HFFc6 (cell line): ENCODE results near the gene HOXB7. TPM values are rescaled to one million over a fixed set of nuclear protein-coding genes. Genes with fewer than 3 reads are reported as not detected.

Experiments used
- DNase-seq: peaks from one replicate; pipeline ENCODE4 v3.0.0-alpha.2; 2018
- H3K27ac Mint-ChIP-seq: 2 replicates; pipeline ENCODE4 v1.8.0; 2020; ENCODE audit warnings: mild to moderate bottlenecking, mixed read lengths
- H3K27me3 Mint-ChIP-seq: 2 replicates; pipeline ENCODE4 v1.8.0; 2021; ENCODE audit warnings: mild to moderate bottlenecking, moderate library complexity, mixed read lengths; ENCODE audit not compliant: insufficient read depth
- H3K36me3 Mint-ChIP-seq: 2 replicates; pipeline ENCODE4 v1.8.0; 2021; ENCODE audit warnings: low read depth, mixed read lengths
- H3K4me1 Mint-ChIP-seq: 2 replicates; pipeline ENCODE4 v1.8.0; 2020; ENCODE audit warnings: low read depth, mixed read lengths
- H3K4me3 Mint-ChIP-seq: 2 replicates; pipeline ENCODE4 v1.8.0; 2020; ENCODE audit warnings: mild to moderate bottlenecking, moderate library complexity, mixed read lengths
- H3K9me3 Mint-ChIP-seq: 2 replicates; pipeline ENCODE4 v1.8.0; 2020; ENCODE audit warnings: mild to moderate bottlenecking, mixed read lengths
- total RNA-seq, 6 experiments: library from RNA; stranded (reverse); fragmentation: NEBNext Ultra II Directional; extraction: Animal tissue kit (Norgen Biotek cat#: 25700); gene quantifications; 2 replicates in 1 of 6; 3 replicates in 5 of 6; pipeline ENCODE4 v1.2.3, GENCODE V29; 2021
- TF ChIP-seq, protein P1 (sequence below): fragments of 200-600 bp; sonication (generic); IDR thresholded peaks from 2 replicates; pipeline ENCODE4 v1.5.0; 2021; ENCODE audit warnings: antibody characterized with exemption, mild to moderate bottlenecking

Gene HOXB7
- total RNA-seq, 6 experiments from 2014 or later: not detected

GRCh38 chr17:48634493-48635208, 23.8 kb upstream of the HOXB7 start:
- no peaks in the 10 kb centered on the region for H3K36me3 Mint-ChIP-seq
- no peak overlapping the region for H3K27ac Mint-ChIP-seq
- H3K9me3 Mint-ChIP-seq: no peaks in the 10 kb centered on the region
- H3K27me3 Mint-ChIP-seq: peaks cover 85% of the 10 kb centered on the region
- TF ChIP-seq, protein P1, sequence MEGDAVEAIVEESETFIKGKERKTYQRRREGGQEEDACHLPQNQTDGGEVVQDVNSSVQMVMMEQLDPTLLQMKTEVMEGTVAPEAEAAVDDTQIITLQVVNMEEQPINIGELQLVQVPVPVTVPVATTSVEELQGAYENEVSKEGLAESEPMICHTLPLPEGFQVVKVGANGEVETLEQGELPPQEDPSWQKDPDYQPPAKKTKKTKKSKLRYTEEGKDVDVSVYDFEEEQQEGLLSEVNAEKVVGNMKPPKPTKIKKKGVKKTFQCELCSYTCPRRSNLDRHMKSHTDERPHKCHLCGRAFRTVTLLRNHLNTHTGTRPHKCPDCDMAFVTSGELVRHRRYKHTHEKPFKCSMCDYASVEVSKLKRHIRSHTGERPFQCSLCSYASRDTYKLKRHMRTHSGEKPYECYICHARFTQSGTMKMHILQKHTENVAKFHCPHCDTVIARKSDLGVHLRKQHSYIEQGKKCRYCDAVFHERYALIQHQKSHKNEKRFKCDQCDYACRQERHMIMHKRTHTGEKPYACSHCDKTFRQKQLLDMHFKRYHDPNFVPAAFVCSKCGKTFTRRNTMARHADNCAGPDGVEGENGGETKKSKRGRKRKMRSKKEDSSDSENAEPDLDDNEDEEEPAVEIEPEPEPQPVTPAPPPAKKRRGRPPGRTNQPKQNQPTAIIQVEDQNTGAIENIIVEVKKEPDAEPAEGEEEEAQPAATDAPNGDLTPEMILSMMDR: no peak
- H3K4me3 Mint-ChIP-seq: no peak overlapping the region
- H3K4me1 Mint-ChIP-seq: peaks cover 10% of the 10 kb centered on the region
- no peak for DNase-seq

GRCh38 chr17:48633266-48633677, 22.5 kb upstream of the HOXB7 start:
- Mint-ChIP-seq H3K4me1 (peaks cover 8% of the 10 kb centered on the region), H3K4me3 (no peak overlapping the region), H3K27me3 (peaks cover 83% of the 10 kb centered on the region), H3K9me3 (no peaks in the 10 kb centered on the region), H3K36me3 (no peaks in the 10 kb centered on the region), H3K27ac (no peak overlapping the region)
- TF ChIP-seq, protein P1: no peak
- no peak for DNase-seq

DNA sequence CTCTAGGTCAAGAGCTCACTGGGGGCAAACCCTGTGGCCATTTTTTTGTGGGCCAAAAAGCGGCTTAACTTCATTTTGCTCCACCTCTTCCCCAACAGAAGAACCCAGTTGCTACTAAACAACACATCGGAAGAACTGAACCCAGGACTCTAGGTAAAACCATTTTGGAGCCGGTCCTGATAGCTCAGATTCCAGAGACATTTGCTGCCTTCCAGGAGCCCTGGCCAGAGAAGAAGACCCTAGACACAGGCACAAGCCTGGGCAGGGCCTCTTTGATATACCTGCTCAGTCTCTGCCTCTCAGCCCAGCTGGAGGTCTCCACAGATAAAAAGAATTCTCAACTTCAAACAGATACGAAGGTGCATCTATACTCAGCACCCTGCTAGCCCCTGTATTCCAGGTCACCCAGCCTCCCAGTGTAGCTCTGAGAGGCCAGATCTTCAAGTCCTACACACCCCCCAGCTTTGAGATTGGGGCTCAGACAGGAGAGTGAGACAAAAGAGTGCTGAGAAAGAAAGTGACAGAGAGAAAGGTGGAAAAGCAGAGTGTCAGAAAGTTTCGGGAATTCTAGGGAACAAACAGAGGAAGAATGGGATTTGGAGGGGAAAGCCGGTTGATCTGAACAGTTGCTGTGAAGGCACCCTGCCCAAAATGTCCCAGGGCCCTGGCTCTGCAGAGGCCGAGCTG, 21.9 kb upstream of the HOXB7 start:
- Mint-ChIP-seq H3K27me3 (peaks cover 84% of the 10 kb centered on the region), H3K27ac (no peak overlapping the region), H3K9me3 (no peaks in the 10 kb centered on the region), H3K4me1 (peaks cover 2% of the 10 kb centered on the region; the same call in 1 of the 2 replicates), H3K4me3 (no peak overlapping the region), H3K36me3 (no peaks in the 10 kb centered on the region)
- DNase-seq: no peak
- TF ChIP-seq, protein P1: no peak

DNA sequence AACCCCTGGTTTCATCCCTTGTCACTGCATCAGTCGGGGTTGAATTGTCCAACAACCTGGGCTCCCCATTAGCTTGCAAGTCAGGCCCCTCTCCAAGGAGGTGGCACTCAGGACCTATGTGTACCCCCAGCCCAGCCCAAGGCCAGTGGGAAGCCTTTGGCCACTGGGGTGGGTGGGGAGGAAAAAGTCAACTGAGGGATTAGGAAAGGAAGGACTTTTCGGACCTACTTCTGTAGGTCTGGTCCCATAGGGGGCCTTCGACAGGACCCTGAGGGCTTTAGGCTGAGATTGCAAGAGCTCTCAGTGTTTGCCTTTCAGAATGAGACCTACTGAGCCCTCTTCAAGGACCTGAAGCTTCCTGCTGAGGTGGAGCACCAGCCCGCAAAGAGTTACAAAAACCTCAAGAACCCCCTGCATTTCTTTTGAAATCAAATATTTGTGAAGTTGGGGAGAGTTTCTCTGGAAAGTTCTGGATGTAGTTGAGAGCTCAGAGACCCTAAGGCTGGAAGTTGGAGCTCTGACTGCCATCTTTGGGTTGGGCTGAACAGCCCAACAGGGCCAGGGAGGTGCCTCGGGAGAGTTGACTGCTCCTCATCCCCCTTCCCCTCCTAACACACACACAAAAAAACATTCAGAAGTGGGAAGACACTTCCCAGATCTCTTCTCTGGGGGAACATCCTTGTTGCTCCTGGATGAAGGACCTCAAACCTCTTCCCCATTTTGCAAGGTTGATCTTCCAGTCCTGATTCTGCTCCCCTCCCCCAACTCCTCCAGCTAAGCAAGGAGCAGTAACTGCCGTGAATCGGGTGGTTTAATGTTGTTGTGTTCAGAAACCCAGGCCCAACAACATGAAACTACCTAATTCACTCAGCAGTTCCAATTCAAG, 21.1 kb upstream of the HOXB7 start:
- no peak for DNase-seq
- no peaks in the 10 kb centered on the region for H3K9me3 Mint-ChIP-seq
- no peaks in the 10 kb centered on the region for H3K36me3 Mint-ChIP-seq
- no peak overlapping the region for H3K4me3 Mint-ChIP-seq
- no peaks in the 10 kb centered on the region for H3K4me1 Mint-ChIP-seq
- TF ChIP-seq, protein P1: no peak
- H3K27me3 Mint-ChIP-seq: peaks cover 84% of the 10 kb centered on the region
- no peak overlapping the region for H3K27ac Mint-ChIP-seq

- H3K27ac Mint-ChIP-seq: no peak overlapping the region
- H3K27me3 Mint-ChIP-seq: peaks cover 80% of the 10 kb centered on the region
- no peaks in the 10 kb centered on the region for H3K36me3 Mint-ChIP-seq
- DNase-seq: no peak
- H3K4me1 Mint-ChIP-seq: no peaks in the 10 kb centered on the region
- H3K9me3 Mint-ChIP-seq: no peaks in the 10 kb centered on the region
- H3K4me3 Mint-ChIP-seq: no peak overlapping the region
- TF ChIP-seq, protein P1: no peak
Observed at GRCh38 chr17:48630925-48631692, 20.3 kb upstream of the HOXB7 start.
